Measurements from ENCODE around the gene NSRP1.

DNA sequence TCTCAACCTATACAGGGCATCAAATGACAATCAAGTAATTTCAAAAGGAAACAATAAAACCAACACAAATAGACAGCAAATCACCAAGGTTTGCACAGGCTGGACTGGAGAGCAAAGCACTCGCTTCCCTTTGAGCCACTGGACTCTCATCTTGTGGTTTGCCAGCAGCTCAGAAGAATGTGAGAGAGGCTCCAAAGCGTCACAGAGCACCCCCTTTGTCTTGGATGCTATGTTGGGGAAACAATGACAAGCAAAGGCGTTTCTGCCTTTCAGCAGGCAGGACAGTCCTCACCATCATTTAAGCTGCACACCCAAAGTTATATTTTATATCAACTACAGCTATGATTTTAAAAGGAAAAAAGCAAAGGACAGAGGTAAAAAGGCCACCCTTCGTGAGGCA, 105.6 kb downstream of the NSRP1 start:
- TF ChIP-seq, protein P1, sequence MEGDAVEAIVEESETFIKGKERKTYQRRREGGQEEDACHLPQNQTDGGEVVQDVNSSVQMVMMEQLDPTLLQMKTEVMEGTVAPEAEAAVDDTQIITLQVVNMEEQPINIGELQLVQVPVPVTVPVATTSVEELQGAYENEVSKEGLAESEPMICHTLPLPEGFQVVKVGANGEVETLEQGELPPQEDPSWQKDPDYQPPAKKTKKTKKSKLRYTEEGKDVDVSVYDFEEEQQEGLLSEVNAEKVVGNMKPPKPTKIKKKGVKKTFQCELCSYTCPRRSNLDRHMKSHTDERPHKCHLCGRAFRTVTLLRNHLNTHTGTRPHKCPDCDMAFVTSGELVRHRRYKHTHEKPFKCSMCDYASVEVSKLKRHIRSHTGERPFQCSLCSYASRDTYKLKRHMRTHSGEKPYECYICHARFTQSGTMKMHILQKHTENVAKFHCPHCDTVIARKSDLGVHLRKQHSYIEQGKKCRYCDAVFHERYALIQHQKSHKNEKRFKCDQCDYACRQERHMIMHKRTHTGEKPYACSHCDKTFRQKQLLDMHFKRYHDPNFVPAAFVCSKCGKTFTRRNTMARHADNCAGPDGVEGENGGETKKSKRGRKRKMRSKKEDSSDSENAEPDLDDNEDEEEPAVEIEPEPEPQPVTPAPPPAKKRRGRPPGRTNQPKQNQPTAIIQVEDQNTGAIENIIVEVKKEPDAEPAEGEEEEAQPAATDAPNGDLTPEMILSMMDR (IDR thresholded peaks at IDR 0.05) = no peak
- TF ChIP-seq ZFX (IDR thresholded peaks at IDR 0.05; ENCODE audit: borderline replicate concordance) = no peak

All from 22Rv1 (cell line).